Skin of body (tissue), 2 donors: ENCODE data around the gene ITSN1. TPM values are rescaled to one million over a fixed set of nuclear protein-coding genes. Genes with fewer than 3 reads are reported as not detected.

Source experiments
- DNase-seq: peaks from one replicate; lab custom pipeline; 2025; lab: John Stamatoyannopoulos, UW
- total RNA-seq: library from RNA; depleted of rRNA; stranded (reverse); fragments of >200 nt; gene quantifications from one replicate; pipeline ENCODE4 v1.2.3, GENCODE V29; 2014

The ITSN1 gene
- total RNA-seq, 1 donor from 2014 or later, result 42.6 TPM

- no peak for DNase-seq
These were observed 38.6 kb downstream of the ITSN1 start for GRCh38 chr21:33680870-33681269.

GRCh38 chr21:33682992-33683627 is 40.8 kb downstream of the ITSN1 start:
- no peak for DNase-seq

- DNase-seq, result no peak
These were observed 41.8 kb downstream of the ITSN1 start for GRCh38 chr21:33684068-33684467.

- no peak for DNase-seq
These were observed 42.7 kb downstream of the ITSN1 start for GRCh38 chr21:33684923-33685560.

- DNase-seq, result no peak
These were observed 43.4 kb downstream of the ITSN1 start for GRCh38 chr21:33685613-33686197.

GRCh38 chr21:33686386-33686785 is 44.1 kb downstream of the ITSN1 start:
- no peak for DNase-seq

GRCh38 chr21:33687634-33688033 is 45.3 kb downstream of the ITSN1 start:
- DNase-seq, result no peak

- peak; percentile 61 for DNase-seq
These were observed 46.1 kb downstream of the ITSN1 start for GRCh38 chr21:33688353-33688752.

GRCh38 chr21:33690874-33691273 is 48.6 kb downstream of the ITSN1 start:
- no peak for DNase-seq

- no peak for DNase-seq
These were observed 49.8 kb downstream of the ITSN1 start for GRCh38 chr21:33691945-33692603.

GRCh38 chr21:33695813-33696212 is 53.5 kb downstream of the ITSN1 start:
- DNase-seq, result no peak

- DNase-seq, result no peak
These were observed 54.2 kb downstream of the ITSN1 start for GRCh38 chr21:33696465-33696864.

GRCh38 chr21:33698087-33698860 is 56.0 kb downstream of the ITSN1 start:
- no peak for DNase-seq

- DNase-seq, result no peak
These were observed 57.0 kb downstream of the ITSN1 start for GRCh38 chr21:33699277-33699676.

- no peak for DNase-seq
These were observed 58.2 kb downstream of the ITSN1 start for GRCh38 chr21:33700491-33700890.

- no peak for DNase-seq
These were observed 61.7 kb downstream of the ITSN1 start for GRCh38 chr21:33703750-33704606.

GRCh38 chr21:33707846-33708245 is 65.5 kb downstream of the ITSN1 start:
- DNase-seq, result no peak

GRCh38 chr21:33708874-33709273 is 66.6 kb downstream of the ITSN1 start:
- DNase-seq, result no peak

- no peak for DNase-seq
These were observed 69.9 kb downstream of the ITSN1 start for GRCh38 chr21:33712022-33712803.

- no peak for DNase-seq
These were observed 78.8 kb downstream of the ITSN1 start for GRCh38 chr21:33721081-33721480.
